NK-92 (cell line): ENCODE measurements around the gene EPHB1.

Source experiments
- DNase-seq: peaks from one replicate; lab custom pipeline; 2025; ENCODE audit not compliant: unreplicated experiment; lab: John Stamatoyannopoulos, UW

Gene EPHB1

DNA sequence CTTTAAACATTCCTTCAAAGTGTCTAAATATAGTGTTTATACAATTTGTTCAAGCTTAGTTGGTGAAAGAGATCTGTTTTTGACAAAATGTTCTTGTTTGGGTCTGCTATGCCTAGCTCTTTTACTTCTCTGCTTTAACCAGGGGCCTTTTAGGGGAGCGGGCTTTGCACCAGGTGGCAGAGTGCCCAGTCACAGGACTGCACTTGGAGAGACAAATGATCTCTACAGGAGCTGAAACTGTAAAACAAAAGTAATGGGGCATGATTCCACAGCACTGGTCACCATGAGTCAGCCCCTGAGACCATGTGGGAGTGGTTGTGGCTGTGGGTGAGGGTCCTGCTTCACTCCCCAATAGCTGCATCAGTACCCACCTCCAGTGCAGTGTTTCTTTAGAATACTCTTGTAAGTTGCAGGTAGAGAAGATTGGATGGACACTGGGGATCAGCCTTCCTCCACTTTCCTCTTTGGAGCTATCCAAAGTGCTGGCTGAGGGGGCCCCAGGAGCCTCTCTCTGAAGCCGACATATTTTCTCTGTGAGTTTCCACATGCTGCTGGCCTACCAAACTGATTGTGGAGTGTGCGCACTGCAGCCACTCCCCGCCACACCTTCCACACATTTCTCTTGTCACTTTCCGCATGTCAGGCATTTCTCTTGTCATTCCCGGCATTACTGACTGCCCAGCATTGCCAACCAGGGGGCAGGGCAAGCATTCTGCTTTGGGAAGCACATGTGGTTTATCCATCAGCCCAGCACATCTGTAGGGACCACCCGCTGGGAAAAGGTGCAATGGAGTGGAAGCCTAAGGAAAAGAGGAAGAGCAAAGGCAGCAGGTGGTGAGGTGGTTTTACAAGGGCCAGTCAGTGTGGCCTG, 110.0 kb downstream of the EPHB1 start:
- no peak for DNase-seq

DNA sequence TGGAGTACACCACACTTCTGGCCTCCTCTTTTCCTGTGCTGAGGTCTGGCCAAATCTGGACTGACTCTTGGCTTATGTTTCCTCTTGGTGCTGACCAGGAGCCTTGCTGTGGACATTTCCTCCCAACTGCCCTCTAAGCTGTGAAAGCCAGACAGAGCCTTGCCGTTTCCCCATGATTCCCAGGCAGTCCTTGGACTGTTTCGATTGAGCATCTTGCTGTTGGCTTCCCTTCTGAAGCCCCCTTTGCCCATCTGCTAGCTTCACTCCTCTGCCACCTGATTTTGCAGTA, 110.5 kb downstream of the EPHB1 start:
- DNase-seq, result no peak

DNA sequence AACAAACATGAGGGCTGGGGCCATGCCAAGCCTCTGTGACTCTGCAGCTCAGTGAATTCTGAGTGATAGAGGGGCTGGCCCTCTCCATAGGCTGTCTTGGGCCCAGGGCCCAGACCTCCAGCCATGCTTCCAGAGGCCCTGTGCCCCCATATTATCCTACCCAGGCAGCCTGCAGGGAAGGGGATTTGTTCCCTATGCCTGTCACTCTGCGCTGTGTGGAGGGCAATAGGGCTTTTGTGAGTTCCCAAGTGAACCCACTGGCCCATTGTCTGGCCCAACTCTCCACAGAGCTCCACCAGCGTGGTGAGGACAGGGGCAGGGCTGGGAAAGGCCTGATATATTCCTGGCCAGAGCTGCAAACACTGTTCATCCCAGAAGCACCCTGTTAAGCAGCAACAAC, 113.2 kb downstream of the EPHB1 start:
- no peak for DNase-seq

DNA sequence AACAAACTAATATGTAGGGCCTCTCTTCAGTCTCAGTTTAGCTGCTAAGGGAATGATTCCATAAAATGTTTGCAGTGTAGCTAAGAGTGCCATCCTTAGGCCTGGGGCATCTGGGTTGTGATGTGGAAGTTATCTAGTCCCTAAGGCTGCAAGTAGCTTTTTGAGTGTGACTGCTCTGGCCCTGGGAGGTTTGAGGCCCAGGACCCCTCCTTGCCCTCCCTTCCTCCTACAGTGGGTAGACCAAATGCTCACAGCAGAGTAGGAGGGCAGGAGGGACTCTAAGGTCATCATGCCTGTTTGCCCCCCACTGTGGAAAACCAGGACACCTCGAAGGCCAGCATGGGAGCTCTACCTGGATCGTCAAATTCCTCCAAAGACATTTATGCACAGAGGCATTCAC, 115.0 kb downstream of the EPHB1 start:
- DNase-seq, result no peak

DNA sequence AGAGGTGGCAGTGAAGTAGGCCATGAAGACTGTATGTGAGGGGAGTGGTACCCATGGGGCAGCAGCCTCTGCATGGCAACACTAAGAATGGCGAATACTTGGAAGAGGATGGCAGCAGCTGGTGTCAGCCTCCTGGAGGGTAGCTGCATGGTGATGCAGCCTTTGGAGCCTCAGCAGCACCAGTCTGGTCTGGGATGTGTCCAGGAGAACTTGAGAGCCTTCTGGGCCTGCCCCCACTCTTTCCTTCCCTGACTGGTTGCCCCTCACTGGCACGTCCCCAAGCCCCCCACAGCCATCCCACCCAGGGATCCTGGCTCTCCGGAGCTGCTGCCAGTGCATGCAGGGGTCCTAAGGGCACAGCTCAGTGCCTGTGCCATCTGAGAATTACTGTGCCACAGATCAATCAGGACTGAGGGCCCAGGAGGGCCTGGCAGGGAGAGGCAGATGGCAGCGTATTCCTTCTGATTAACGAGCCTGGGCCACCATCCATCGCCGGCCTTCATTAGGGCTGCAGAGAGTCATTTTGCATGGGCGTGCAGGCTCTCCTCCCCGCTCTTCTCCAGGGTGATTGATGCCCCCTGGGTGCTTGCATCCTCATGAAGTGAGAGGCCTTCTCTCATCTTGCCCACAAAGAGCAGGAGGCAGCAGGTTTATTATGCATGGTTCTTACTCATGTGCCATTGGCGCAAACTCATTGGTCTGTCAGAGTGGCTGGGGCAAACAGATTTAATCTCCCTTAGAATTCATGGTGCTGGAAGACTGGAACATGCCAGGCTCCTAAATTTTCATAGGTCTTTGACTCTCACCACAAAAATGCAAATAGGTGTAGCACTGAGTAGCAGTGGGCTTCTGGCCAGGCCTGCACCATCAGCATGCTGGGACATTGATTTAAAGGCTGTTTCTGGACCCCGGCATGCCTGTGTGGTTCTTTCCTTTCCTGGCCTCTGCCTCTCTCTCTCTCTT, 116.8 kb downstream of the EPHB1 start:
- no peak for DNase-seq

DNA sequence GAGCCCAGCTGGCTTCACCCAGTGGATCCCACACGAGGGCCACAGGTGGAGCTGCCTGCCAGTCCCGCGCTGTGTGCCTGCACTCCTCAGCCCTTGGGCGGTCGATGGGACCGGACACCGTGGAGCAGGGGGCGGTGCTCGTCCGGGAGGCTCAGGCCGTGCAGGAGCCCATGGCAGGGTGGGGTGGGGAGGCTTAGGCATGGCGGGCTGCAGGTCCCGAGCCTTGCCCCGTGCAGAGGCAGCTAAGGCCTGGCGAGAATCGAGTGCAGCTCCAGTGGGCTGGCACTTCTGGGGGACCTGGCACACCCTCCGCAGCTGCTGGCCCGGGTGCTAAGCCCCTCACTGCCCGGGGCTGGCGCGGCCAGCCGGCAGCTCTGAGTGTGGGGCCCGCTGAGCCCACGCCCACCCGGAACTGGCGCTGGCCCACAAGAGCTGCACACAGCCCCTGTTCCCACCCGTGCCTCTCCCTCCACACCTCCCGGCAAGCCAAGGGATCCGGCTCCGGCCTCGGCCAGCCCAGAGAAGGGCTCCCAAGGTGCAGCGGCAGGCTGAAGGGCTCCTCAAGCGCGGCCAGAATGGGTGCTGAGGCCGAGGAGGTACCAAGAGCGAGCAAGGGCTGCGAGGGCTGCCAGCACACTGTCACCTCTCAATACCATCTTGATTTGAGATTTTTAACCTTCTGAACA, 121.4 kb downstream of the EPHB1 start:
- DNase-seq, result no peak

DNA sequence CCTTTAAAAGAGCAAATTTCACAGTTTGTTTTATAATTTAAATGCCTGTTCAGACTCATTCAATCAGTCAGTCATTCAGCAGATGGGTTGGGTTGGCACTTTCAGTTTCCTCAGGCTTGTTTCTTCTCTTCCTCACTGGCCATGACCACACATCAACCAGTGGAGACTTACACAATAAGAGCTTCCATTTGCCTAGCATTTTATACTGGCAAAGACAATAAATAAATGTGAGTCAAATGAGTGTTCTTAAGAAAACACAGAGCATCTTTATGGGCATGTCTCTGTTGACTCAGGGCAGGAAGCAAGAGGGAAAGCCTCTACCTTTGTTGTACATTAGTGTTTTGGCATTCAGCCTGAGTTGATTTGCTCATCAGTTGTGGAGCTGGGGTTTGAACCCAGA, 122.6 kb downstream of the EPHB1 start:
- DNase-seq, result no peak

DNA sequence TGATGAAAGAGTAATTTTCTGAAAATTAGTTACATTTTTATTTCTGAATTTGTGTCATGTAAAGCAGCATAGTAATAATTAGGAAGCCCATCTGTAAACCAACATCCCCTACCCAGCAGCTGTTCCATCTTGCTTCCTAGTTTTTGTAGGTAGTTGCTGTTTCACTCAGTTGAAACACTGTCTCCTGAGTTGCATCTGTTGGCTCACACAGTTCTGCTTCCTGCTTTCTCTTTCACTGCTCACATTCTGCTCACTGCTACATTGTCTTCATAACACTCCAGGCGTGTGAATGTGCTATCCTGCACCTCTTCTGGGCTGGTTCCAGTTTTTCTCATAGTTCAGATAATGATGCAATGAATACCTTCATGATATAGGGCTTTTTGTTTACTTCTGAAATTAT, 123.4 kb downstream of the EPHB1 start:
- no peak for DNase-seq

DNA sequence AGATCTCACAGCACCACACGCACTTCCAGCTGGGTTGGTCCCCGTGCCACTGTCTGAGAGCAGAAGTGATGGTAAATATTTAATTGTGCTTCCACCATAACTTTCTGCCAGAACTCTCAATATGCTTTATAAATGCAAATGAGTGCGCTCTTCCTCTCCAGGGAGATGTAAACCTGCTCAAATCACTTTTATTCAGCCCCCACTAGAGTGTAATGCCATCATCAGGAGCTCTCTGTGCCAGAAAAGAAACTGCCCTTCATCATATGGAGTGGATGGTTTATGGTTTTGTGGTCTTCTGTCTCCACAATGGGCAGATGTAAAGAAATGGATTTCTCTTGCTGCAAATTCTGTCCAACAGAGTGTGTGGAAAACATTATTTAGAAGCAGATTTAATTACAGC, 127.0 kb downstream of the EPHB1 start:
- DNase-seq, result no peak

DNA sequence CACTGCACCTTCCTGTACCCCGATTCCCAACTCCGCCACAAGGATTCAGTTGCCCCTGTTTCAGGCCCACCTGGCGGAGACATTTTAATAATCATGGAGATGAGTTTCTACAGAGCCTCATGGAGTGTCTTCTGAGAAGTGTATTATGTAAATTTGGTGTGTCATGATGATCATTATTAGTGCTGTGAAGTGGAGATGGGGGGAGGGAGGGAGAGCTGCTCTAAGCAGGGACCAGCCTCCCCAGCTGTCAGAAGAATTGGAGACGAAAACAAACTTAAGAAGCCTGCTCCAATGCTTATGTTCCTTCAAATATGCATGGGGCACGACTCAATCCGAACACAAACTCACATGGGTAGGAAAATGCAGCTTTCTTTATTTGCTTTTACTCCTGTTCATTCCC, 127.8 kb downstream of the EPHB1 start:
- no peak for DNase-seq

DNA sequence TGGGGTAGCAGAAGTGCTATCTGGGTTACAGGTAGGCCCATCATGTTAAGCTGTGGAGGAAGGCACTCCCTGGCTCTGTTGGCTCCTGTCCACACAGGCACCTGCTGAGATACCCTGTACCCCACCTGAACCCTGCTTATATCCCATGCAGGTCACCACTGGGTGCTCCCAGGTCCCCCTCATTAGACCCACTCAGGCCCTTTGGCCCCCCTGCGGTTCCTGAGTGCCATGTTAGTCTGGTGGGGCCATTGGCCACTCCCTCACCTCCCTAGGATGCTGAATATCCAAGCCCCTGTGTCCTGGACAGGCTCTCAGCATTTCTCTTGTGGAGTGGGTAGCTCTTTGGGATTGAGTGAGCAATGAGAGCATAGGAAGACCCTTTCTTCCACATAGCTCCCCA, 128.2 kb downstream of the EPHB1 start:
- DNase-seq, result no peak

DNA sequence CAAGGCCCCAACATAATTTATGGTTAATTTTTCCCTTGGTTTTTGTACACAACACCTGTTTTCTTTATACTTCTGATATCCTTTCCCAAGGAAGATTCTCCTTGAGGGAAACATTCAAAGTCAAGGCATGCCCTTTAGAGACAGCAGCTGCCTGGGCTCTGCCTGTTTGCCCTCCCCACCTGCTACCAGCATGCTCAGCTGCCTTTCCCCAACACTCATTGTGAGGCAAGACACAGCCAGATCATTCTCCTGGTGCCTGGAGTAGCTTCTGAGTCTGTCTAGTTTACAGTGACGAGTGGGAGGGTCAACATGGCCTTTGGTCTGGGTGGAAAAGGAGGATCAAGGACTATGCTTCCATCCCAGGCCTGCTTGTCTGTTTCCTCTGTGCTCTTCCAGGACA, 132.5 kb downstream of the EPHB1 start:
- no peak for DNase-seq

DNA sequence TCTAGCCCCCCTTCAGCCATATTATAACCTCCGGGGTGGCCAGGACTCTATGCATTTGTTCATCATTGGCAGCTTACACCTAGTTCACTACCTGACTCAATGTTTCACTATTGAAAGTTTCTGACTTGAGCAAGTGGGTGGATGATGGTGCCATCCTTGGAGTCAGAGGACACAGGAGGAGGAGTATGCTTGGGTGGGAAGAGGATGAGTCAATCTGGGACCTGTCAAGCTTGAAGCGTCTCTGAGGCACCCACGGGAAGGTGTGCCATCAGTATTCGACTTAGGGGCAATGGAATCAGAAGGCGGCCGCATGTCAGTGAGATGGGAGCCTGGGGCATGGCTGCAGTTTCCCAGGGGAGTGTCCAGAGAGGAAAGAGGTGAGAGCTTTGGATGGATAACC, 133.3 kb downstream of the EPHB1 start:
- no peak for DNase-seq

DNA sequence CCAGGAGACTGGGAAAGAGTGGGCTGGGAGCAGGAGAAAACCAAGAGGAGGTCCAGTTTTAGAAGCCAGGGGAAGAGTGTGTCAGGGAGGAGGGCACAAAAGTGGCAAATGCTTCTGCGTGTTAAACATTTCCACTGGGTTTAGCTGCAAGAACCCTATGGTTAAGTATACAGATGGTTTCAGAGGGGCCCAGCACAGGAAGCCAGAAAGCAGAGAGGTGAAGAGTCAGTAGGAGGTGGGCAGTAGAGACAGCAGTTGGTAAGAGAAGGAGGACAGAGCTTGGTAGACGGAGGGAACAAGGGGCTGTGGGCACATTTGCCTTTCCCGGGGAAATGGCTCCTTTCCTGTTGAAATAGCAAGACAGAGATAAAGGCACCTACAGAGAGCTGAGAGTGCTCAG, 133.8 kb downstream of the EPHB1 start:
- no peak for DNase-seq

DNA sequence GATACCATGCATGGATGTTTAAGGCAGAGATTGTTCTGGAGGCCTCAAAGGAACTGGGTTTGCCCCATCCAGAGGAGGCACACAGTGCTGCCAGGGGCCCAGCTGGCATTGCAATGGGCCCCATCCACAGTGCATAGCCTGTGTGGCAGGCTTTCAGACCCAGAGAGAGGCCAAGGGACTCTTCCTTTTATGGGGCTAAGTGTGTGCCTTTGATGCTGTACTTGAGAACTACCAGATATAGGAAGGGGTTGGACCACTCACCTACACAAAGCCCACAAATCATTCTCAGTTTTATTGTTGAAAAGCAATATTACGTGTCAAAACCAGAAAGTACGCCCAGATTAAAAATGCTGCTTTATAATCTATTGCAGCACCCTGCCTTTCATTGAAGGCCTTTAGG, 134.9 kb downstream of the EPHB1 start:
- DNase-seq, result no peak

DNA sequence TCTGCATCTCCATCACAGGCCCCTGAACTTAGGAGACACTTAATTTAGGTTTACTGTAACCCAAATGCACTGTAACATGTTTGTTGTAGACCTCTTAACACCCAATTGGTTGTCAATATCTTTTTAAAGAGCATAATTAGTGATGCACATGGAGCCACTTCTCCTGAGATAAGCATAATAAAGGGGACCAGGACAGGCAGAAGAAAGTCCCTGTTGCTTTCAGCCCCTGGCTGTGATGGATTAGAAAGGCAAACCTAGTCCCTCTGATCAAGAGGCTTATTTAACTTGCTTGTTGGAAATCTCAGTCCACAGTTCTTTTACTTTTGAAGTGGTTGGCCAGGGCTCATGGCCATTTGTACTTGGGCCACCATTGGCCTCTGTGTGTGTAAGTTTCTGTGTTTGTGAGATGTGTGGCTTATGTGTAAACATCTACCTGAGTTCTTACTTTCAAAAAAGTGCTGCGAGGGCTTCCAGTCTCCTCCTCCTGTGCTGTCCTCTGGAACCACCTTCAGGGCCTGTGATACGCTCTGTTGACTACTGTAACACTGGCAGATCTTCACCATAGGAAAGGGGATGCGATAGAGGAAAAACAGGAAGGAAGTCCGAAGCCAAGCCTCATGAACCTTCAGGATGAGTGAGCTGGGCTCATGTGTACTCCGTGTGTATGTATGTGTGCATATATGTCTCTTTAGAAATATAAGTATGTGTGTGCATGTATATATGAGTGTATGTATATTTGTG, 136.2 kb downstream of the EPHB1 start:
- no peak for DNase-seq

DNA sequence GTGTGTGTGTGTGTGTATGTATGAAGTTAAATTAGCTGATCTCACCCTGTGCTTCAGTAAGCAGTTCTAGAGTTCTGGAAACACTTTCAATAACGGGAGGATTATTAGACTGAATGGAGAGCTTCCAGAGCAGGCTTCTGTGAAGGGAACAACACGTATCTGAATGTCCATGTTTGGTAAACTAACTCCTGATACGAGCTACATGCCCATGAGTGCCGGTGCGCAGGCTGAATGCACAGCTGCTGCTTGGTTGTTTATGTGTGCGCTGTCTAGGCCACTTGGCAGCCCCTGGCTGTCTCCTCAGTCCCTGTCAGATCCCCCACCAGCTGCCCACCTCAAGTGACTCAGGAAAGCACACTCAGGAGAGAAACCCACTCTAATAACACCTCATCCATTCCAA, 137.0 kb downstream of the EPHB1 start:
- no peak for DNase-seq

DNA sequence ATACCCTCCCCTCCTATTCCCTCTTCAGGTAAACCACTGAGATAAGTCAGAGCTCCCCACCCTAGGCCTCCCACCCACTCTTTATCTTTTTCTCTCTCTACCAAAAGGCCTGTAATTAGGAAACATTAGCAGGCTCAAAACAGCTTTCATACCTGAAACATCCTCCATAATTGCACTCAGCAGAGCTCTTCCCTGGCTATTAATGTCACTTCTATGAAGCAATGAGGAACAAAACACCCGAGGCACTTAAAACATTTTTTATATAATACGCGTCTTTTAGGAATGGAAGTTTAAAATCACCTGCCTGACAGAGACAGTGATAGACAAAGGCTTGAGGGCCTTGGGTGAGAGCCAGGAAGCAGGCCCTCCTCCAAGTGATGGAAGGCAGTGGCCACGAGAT, 138.9 kb downstream of the EPHB1 start:
- DNase-seq, result no peak

DNA sequence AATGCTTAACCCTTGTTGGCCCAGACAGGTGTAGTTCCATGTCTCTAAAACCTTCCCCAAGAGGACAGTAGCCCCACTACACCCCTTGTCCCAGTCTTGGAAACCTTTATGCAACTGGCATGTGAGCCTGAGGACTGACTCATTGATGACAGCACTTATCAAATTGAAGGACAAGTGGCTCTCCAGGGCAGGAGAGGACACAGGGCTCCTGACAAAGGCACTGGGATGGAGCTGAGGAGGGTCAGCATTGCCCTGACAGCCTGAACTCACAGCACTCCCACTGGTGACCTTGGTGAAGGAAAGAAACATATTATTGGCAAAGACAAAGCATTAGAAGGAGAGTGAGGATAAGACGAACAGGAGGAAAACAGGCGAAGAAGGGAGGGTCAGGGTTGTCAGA, 139.9 kb downstream of the EPHB1 start:
- DNase-seq, result no peak

DNA sequence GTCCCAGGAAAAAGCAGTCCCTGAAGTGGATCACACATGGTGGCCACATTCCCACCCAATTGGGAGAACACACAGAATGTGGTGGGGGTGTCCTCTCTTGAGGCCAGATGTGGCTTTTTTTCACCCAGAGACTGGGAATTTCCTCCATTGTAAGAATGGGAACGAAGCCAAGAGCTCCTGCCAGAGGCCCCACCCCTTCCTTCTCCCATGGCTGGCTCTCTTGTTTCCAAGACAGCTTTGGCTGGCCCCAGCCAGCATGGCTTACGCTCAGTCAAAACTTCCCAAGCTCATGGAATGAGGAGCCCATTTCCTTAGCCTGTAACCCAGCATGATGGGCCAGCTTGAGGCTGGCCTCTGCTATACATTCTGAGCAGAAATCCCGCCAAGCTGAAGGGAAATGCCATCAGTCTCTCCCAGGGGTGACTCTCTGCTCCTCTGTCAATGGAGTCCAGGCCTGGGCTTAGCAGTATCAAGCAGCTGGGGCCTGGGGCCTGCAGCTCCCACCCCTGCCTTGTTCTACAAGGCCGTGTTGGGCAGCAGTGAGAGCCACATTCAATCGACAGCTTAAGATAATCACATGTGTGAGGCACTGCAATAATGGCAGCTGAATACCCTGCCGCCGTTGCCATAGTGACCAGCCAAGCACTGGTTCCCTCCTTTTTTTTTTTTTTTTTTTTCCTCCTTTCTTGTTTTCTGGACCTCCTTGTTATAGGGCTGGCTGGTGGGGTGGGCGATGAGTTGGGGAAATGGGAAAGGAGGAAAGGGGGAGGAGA, 142.4 kb downstream of the EPHB1 start:
- DNase-seq, result no peak
